HCT116 (cell line): ENCODE results near the gene RXRA. TPM values are rescaled to one million over a fixed set of nuclear protein-coding genes. Genes with fewer than 3 reads are reported as not detected.

Experiments
- CBX3 ChIP-seq: IDR thresholded peaks from 2 replicates; pipeline ENCODE4 v1.6.1; 2012; ENCODE audit warnings: low read depth
- CEBPB ChIP-seq: IDR thresholded peaks from 2 replicates; pipeline ENCODE4 v1.6.1; 2012; ENCODE audit warnings: low read depth
- ELF1 ChIP-seq: IDR thresholded peaks from 2 replicates; pipeline ENCODE4 v1.6.1; 2012; ENCODE audit warnings: low read depth, borderline replicate concordance
- EZH2phosphoT487 ChIP-seq: fragments of 200-600 bp; IDR thresholded peaks from 2 replicates; pipeline ENCODE4 v1.6.1; 2018; ENCODE audit warnings: antibody characterized with exemption, borderline replicate concordance
- JUND ChIP-seq: IDR thresholded peaks from 2 replicates; pipeline ENCODE4 v1.6.1; 2012
- POLR2A ChIP-seq: IDR thresholded peaks from 2 replicates; pipeline ENCODE4 v1.7.0; 2011; ENCODE audit warnings: borderline replicate concordance; ENCODE audit not compliant: insufficient read depth, insufficient read length; ENCODE audit errors: extremely low read depth
- RAD21 ChIP-seq: IDR thresholded peaks from 2 replicates; pipeline ENCODE4 v1.6.1; 2012; ENCODE audit warnings: low read depth, mild to moderate bottlenecking
- SRF ChIP-seq: IDR thresholded peaks from 2 replicates; pipeline ENCODE4 v1.6.1; 2012; ENCODE audit warnings: low read depth
- ZFX ChIP-seq: fragments of 450-650 bp; IDR thresholded peaks from 2 replicates; pipeline ENCODE4 v1.6.1; 2017
- total RNA-seq: library from RNA; stranded (reverse); gene quantifications from one replicate; pipeline ENCODE4 v1.2.1, GENCODE V29; 2021; ENCODE audit not compliant: unreplicated experiment
- TF ChIP-seq, protein P1 (sequence below): IDR thresholded peaks from 2 replicates; pipeline ENCODE4 v1.6.1; 2011; ENCODE audit warnings: mild to moderate bottlenecking, low read length, moderate library complexity; ENCODE audit not compliant: insufficient replicate concordance; ENCODE audit errors: extremely low read depth
- TF ChIP-seq, protein P2 (sequence below): IDR thresholded peaks from 2 replicates; pipeline ENCODE4 v1.6.1; 2012; ENCODE audit warnings: low read depth

The RXRA gene
- total RNA-seq, 1 experiment from 2014 or later, result 43.9 TPM

- TF ChIP-seq, protein P1, sequence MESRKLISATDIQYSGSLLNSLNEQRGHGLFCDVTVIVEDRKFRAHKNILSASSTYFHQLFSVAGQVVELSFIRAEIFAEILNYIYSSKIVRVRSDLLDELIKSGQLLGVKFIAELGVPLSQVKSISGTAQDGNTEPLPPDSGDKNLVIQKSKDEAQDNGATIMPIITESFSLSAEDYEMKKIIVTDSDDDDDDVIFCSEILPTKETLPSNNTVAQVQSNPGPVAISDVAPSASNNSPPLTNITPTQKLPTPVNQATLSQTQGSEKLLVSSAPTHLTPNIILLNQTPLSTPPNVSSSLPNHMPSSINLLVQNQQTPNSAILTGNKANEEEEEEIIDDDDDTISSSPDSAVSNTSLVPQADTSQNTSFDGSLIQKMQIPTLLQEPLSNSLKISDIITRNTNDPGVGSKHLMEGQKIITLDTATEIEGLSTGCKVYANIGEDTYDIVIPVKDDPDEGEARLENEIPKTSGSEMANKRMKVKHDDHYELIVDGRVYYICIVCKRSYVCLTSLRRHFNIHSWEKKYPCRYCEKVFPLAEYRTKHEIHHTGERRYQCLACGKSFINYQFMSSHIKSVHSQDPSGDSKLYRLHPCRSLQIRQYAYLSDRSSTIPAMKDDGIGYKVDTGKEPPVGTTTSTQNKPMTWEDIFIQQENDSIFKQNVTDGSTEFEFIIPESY, result no peak
- TF ChIP-seq CEBPB (no peak), JUND (no peak), SRF (no peak), RAD21 (no peak), EZH2phosphoT487 (no peak), ELF1 (no peak), ZFX (no peak), POLR2A (no peak), CBX3 (no peak)
- TF ChIP-seq, protein P2, sequence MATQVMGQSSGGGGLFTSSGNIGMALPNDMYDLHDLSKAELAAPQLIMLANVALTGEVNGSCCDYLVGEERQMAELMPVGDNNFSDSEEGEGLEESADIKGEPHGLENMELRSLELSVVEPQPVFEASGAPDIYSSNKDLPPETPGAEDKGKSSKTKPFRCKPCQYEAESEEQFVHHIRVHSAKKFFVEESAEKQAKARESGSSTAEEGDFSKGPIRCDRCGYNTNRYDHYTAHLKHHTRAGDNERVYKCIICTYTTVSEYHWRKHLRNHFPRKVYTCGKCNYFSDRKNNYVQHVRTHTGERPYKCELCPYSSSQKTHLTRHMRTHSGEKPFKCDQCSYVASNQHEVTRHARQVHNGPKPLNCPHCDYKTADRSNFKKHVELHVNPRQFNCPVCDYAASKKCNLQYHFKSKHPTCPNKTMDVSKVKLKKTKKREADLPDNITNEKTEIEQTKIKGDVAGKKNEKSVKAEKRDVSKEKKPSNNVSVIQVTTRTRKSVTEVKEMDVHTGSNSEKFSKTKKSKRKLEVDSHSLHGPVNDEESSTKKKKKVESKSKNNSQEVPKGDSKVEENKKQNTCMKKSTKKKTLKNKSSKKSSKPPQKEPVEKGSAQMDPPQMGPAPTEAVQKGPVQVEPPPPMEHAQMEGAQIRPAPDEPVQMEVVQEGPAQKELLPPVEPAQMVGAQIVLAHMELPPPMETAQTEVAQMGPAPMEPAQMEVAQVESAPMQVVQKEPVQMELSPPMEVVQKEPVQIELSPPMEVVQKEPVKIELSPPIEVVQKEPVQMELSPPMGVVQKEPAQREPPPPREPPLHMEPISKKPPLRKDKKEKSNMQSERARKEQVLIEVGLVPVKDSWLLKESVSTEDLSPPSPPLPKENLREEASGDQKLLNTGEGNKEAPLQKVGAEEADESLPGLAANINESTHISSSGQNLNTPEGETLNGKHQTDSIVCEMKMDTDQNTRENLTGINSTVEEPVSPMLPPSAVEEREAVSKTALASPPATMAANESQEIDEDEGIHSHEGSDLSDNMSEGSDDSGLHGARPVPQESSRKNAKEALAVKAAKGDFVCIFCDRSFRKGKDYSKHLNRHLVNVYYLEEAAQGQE, result no peak
These were observed 13.0 kb downstream of the RXRA start (continued) for GRCh38 chr9:134339183-134339806.
